Measurements from ENCODE around the gene BEX5. TPM values are rescaled to one million over a fixed set of nuclear protein-coding genes. Genes with fewer than 3 reads are reported as not detected.
A peak's percentile ranks its signal among the peaks of the same experiment; 100 is the strongest.

Gene BEX5
- total RNA-seq, 1 experiment from 2014 or later = 11.0 TPM

GRCh38 chrX:102185967-102186720 is 30.4 kb upstream of the BEX5 start (continued):
- TF ChIP-seq CDX4 (CRISPR knock-in tag; IDR thresholded peaks at IDR 0.05; ENCODE audit: borderline replicate concordance) (no peak), ZNF671 (CRISPR knock-in tag; IDR thresholded peaks at IDR 0.05) (no peak), ELF4 (CRISPR knock-in tag; IDR thresholded peaks at IDR 0.05; ENCODE audit: low read depth) (no peak), AR (CRISPR knock-in tag; IDR thresholded peaks at IDR 0.05) (no peak), STAT6 (CRISPR knock-in tag; conservative IDR thresholded peaks at IDR 0.05; ENCODE audit: low read depth) (no peak), ZNF219 (CRISPR knock-in tag; IDR thresholded peaks at IDR 0.05; ENCODE audit: borderline replicate concordance) (no peak), ZSCAN18 (CRISPR knock-in tag; IDR thresholded peaks at IDR 0.05) (no peak), ARID4B (CRISPR knock-in tag; IDR thresholded peaks at IDR 0.05; ENCODE audit: borderline replicate concordance) (no peak)

- H3K36me3 Mint-ChIP-seq = no peaks in the 10 kb centered on the region
- ATAC-seq (peak; percentile 19), DNase-seq (ENCODE audit: low spot score) (no peak)
- peaks cover 9% of the 10 kb centered on the region for H3K4me1 Mint-ChIP-seq
- CTCF ChIA-PET = interaction anchor here (0.6 to 1.8 kb wide), 6 partner anchors 10 to 732 kb away, joined by 3 to 7 read pairs (median 6); partner anchors contain the start of gene TCEAL2
- peaks cover 16% of the 10 kb centered on the region for H3K27me3 Mint-ChIP-seq (ENCODE audit: low read depth)
- H3K27ac Mint-ChIP-seq = peak overlapping the region; percentile 97
- peak overlapping the region; percentile 98 for H3K4me3 Mint-ChIP-seq
- POLR2A ChIA-PET = interaction anchor here (1.1 kb wide), 1 partner anchor 223 kb away, joined by 4 read pairs; the partner anchor contains the start of gene ZMAT1
- H3K9me3 Mint-ChIP-seq = 0 out of 2 replicates have a peak, but pooled peaks cover under 1% of the 10 kb centered on the region
- no peak for TF ChIP-seq E2F4 (CRISPR knock-in tag; IDR thresholded peaks at IDR 0.05; ENCODE audit: borderline replicate concordance, low read depth)
- no peak for TF ChIP-seq ZNF512 (CRISPR knock-in tag; IDR thresholded peaks at IDR 0.05; ENCODE audit: borderline replicate concordance)
- TF ChIP-seq EMX1 (CRISPR knock-in tag; IDR thresholded peaks at IDR 0.05) = no peak
- no peak for TF ChIP-seq CREB1 (CRISPR knock-in tag; IDR thresholded peaks at IDR 0.05)
- TF ChIP-seq ZNF317 (CRISPR knock-in tag; IDR thresholded peaks at IDR 0.05; ENCODE audit: borderline replicate concordance, low read depth) = no peak
- TF ChIP-seq STAT6 (CRISPR knock-in tag; conservative IDR thresholded peaks at IDR 0.05; ENCODE audit: low read depth) = no peak
These were observed 624 bp downstream of the BEX5 start for GRCh38 chrX:102154900-102155805.
